GM18508 (cell line): Measurements from ENCODE around the gene SLC10A7.

Experiments
- ATAC-seq: cut with Tn5 transposase; IDR thresholded peaks from one replicate; pipeline ENCODE4 v1.9.1; 2021; ENCODE audit warnings: moderate number of reproducible peaks; ENCODE audit not compliant: insufficient read depth, unreplicated experiment

The SLC10A7 gene

DNA sequence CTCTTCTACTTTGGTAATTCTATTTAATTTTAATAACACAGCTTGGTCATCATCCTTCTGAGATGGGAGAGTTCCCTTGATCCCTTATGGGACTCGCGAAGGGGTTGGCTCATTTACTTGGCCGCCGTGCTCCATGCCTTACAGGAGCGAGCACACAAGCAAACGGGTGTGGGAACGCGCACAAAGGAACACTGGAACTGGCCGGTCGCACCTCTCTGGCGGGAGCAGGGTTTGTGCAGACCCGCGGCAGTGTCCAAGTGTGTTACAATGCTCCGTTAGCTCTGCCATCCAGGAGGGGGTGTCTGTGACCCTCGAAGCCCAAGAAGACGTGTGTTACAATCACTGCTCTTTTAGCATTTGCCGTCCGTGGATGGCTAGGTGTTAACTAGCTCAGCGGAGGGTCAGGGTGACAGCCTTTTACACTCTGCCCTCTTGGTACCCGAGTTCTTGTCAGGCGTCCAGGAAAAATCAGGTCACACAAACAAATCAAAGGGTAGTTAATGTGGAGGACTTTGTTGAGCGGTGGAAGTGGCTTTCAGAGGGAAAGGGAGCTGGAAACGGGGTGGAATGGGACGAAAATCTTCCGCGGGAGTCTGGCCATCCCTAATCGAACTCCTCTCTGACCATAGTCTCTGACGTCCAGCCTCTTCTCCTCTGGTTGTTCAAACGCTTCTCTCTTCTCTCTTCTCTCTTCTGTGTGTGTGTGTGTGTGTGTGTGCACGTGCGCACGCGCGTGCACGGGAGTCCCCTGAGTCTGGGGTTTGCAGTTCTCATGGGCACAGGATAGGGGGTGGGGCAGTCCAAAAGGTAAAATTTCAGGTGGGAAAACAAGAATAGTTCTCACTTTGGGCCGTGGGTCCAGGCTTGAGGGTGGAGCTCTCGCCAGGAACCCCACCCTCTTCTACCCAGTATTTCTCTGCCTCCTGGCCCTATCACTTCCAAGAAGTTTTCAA, 76.3 kb downstream of the SLC10A7 start:
- no peak for ATAC-seq

GRCh38 chr4:146443525-146443924, 78.2 kb downstream of the SLC10A7 start:
- no peak for ATAC-seq

GRCh38 chr4:146442801-146443200, 78.9 kb downstream of the SLC10A7 start:
- no peak for ATAC-seq

GRCh38 chr4:146439999-146440398, 81.7 kb downstream of the SLC10A7 start:
- ATAC-seq = no peak

DNA sequence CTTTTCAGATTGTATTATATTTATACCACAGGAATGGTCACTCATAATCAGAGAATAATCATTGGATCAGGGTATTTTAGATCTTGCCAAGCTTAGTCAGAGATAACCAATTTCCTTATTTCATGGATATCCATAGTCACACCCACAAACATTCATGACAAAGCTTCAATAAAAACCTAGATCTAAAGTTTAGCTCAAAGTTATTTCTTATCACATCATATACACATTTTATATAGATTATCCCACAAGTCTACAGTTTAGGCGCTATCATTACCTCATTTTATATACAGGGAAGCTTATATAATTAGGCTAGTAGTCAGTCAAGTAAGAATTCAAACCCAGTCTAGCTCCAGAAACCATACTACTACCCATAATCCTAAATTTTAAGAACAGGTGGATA, 82.3 kb downstream of the SLC10A7 start:
- ATAC-seq = no peak

- ATAC-seq = no peak
Observed at GRCh38 chr4:146437778-146438177, 84.0 kb downstream of the SLC10A7 start.

GRCh38 chr4:146436423-146437162, 85.1 kb downstream of the SLC10A7 start:
- no peak for ATAC-seq

DNA sequence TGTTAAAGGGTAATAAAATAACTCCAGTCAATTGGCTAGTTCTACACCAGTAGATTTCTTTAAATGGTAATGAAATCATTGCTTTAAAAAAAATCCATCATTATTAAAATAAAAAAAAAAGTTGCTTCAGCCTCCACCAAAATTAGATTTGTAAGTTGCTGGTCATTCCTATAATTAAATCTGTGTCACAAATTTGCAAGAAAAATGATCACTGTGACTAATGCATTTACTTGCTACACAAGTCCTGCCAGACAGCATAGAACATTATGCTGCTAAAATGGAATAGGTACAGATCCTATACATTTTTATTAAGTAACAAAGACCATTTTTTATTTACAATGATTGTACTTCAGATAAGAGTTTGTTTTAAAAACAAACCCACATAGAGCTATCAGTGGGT, 85.8 kb downstream of the SLC10A7 start:
- ATAC-seq = no peak

- no peak for ATAC-seq
Observed at GRCh38 chr4:146432065-146432464, 89.7 kb downstream of the SLC10A7 start.

GRCh38 chr4:146428298-146428697, 93.4 kb downstream of the SLC10A7 start:
- ATAC-seq = no peak

DNA sequence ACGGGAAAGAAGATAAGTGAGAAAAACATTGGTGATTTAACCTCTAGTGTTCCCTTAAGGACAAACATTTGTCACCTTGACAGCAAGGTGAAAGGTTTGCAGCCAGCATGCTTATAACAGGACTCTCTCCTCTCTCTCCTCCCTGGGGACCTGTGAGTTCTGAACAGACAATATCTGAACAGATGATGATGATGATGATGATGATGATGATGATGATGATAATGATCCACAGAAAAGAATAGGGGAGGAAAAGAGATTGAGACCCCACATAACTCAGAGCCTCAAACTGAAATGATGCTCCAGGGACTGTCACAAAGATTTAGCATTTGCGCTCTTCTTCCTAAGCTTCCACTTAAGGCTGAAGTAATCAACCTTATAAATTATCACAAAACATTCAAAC, 103.9 kb downstream of the SLC10A7 start:
- no peak for ATAC-seq

DNA sequence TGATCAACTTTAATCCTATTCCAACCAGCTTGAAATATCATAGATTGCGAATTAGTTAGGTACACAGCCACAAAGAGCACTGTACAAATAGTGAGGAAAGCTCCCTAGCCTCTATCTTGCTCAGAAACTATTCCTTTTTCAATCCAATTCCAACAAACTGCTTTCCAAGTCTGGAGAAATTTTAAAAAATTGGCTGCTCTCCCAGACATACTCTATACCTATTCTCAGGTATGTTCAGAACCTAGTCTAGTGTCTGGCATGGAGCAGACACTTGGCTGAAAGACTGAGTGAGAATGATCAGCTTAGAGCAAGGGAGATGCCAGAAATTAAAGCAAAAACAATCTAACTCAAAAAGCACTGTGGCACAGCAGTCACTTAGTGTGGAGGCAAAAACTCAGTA, 105.9 kb downstream of the SLC10A7 start:
- no peak for ATAC-seq

DNA sequence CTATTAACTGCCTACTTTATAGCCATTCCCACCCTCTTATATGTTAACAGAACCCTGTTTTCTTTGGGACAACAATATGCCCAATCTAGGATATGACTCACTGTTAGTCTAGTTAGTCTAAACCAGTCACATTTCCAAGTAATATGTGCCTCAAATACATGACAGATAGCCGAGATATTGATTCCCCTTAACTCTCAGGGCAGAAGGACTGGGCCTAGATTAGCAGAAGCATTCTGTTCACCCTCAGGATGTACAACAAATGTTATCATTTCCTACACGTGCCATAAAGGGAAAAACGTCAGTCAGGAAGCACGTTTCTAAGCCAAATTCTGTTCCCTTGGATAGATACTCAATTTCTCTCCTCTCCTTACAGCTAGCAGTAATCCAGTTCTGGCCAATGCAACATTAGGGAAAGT, 114.1 kb downstream of the SLC10A7 start:
- no peak for ATAC-seq

DNA sequence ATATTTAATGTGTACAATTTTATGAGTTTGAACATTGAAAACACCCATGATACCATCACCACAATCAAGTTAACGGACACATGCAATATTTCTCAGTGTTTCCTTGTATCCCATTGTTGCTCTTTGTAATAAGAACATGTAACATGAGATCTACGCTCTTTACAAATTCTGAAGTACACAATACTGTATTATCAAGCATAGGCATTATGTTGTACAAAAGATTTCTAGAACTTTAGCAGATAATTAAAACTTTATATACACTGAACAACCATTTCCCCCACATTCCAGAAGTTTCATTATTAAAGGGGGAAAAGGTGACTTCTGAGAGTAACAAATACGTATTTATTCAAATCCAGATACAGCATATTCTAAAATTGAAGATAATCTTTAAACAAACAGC, 114.5 kb downstream of the SLC10A7 start:
- ATAC-seq = no peak

DNA sequence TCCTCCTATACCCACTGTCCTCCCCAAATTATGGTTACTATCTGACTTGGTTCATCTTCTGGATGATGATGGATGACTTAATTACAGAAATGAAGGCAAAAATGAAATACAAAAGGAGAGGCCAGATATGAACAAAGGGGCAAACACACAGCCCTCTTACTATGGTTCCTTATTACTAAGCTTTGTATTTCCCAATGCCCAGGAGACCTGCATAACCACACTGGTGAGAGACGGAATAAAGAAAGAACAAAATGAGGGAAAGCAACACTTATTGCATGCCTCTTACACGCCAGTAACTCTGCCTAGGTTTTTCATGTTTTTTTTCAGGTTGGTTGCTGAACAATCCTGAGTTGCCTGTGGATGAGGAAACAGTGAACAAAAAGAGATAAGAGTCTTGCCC, 120.5 kb downstream of the SLC10A7 start:
- ATAC-seq = no peak

- no peak for ATAC-seq
Observed at GRCh38 chr4:146398896-146399445, 122.8 kb downstream of the SLC10A7 start.

- no peak for ATAC-seq
Observed at GRCh38 chr4:146398404-146398803, 123.3 kb downstream of the SLC10A7 start.

- no peak for ATAC-seq
Observed at GRCh38 chr4:146389561-146389960, 132.2 kb downstream of the SLC10A7 start.

GRCh38 chr4:146382194-146382593, 139.5 kb downstream of the SLC10A7 start:
- ATAC-seq = no peak

DNA sequence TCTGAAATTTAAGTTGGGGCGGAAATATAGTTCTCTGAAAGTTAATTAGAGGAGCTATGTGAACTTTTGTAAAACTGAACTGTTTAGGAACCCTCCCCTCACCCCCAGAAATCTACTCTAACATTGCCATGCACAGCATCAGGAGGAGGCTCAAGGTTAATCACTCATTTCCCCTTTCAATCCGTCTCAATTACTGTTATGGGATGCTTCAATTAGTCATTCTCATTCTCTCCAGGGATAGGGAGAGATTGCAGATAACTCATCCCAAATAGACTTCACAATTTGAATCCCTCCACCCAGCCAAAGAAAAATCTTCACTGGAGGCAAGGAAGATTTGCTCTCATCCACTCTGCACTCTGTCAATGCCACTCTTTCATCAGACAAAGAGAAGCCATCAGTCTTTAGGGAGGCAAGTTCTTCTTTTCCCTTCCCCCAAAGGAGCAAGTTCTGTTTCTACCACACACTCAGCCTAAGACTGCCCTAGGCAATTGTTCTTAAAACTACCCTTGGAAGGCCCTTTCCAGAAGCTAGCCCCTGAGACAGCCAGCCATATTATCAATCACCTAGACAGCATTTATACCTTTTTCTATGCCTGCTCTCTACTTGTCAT, 140.4 kb downstream of the SLC10A7 start:
- ATAC-seq = no peak

GRCh38 chr4:146379744-146380143, 142.0 kb downstream of the SLC10A7 start:
- no peak for ATAC-seq
